ENCODE data around the gene CLK2. TPM values are rescaled to one million over a fixed set of nuclear protein-coding genes. Genes with fewer than 3 reads are reported as not detected.

Gene CLK2
- total and polyA plus RNA-seq, 9 of the 15 experiments (the other 6 are each of a cell fraction or from before 2014, with no cell fraction given): 13.5 to 81.4 (median 39.6) TPM

GRCh38 chr1:155318082-155318481 is 44.8 kb upstream of the CLK2 start:
- DNase-seq (ENCODE audit: extremely low read depth in 1 of 4, low spot score in 3 of 4) (no peak), ATAC-seq (no peak), FAIRE-seq (no peak)
- H2AFZ ChIP-seq (ENCODE audit: low read depth, low read length): no peak overlapping the region
- ChIA-PET POLR2A (interaction anchor here (0.9 to 1.0 kb wide), 3 partner anchors 11 to 111 kb away, joined by 3 to 6 read pairs (median 3); no protein-coding TSS in a partner anchor), CTCF (ENCODE audit: low intra/inter-chr PET ratio) (no interaction called here)
- H3K79me2 ChIP-seq (ENCODE audit: control insufficient read depth, insufficient read depth, low read length): peaks cover 5% of the 10 kb centered on the region; the same call in 2 of the 3 replicates
- H3K36me3 ChIP-seq (ENCODE audit: control insufficient read depth, insufficient read depth, low read length): peaks cover 68% of the 10 kb centered on the region
- no peak overlapping the region for H3K4me2 ChIP-seq (ENCODE audit: insufficient read depth, low read length)
- intact Hi-C loops (cut with micrococcal nuclease): no loop called here
- H3K9ac ChIP-seq (ENCODE audit: insufficient read depth in 1 of 2, low read depth in 2 of 2, low read length in 2 of 2): 0 out of 4 replicates have a peak overlapping the region, but pooled peaks of 1 of the 2 experiments have one; percentile 33
- H3K27me3 ChIP-seq (ENCODE audit: control insufficient read depth in 2 of 2, insufficient read depth in 2 of 2, low read length in 2 of 2): no peaks in the 10 kb centered on the region
- H3K9me3 ChIP-seq (replicated peaks; ENCODE audit: control insufficient read depth, insufficient read depth, low read depth, low read length): no peaks in the 10 kb centered on the region
- H3K9me1 ChIP-seq (ENCODE audit: control insufficient read depth, insufficient read depth, low read length): peaks cover 4% of the 10 kb centered on the region
- H3K4me3 ChIP-seq: no peak overlapping the region
- peaks cover 8 to 31% of the 10 kb centered on the region in 2 experiments; a peak in 4 of 5 replicates for H3K4me1 ChIP-seq (replicated peaks in 1 of 2; ENCODE audit: control insufficient read depth in 2 of 2, insufficient read depth in 2 of 2, low read length in 2 of 2)
- no TSS peak for BruUV-seq (replicated peaks)
- H3K27ac ChIP-seq (ENCODE audit: extremely low read depth, low read depth, low read length): no peak overlapping the region; the same call in 2 of the 3 replicates
- 94% methylated on average over 9 of the region's 9 CpGs for WGBS (ENCODE audit: insufficient coverage, low coverage, missing lambda C conversion rate)
- TF ChIP-seq POLR2A (conservative IDR thresholded peaks at IDR 0.05) (0 out of 2 replicates have a peak, but pooled peaks have one; percentile 44), ZNF592 (IDR thresholded peaks at IDR 0.05) (no peak), E2F8 (IDR thresholded peaks at IDR 0.05; ENCODE audit: low read depth, partially characterized antibody) (no peak), LARP7 (IDR thresholded peaks at IDR 0.05) (no peak), E2F1 (CRISPR knock-in tag; IDR thresholded peaks at IDR 0.05) (no peak), POLR2AphosphoS5 (IDR thresholded peaks at IDR 0.05; ENCODE audit: control insufficient read depth, insufficient read depth, low read depth, low read length) (0 out of 2 replicates have a peak, but pooled peaks have one; percentile 2)
- peaks cover 15% of the 10 kb centered on the region for H4K20me1 ChIP-seq (replicated peaks; ENCODE audit: control insufficient read depth, insufficient read depth, low read length)
- in situ Hi-C loops (cut with MboI): loop anchor here (25.0 kb wide), 1 partner anchor 1419 kb away; the partner anchor contains the start of genes ISG20L2, METTL25B and MRPL24
